Activated T-helper 1 cell treated with Interleukin-2 at 50 U/mL for 16 hours (primary cell): ENCODE results near the gene TIRAP.

Source experiments
- DNase-seq: peaks from one replicate; pipeline ENCODE4 v3.0.0-alpha.2; 2020; ENCODE audit warnings: low read depth

The TIRAP gene

GRCh38 chr11:126343051-126343450 is 60.2 kb downstream of the TIRAP start:
- DNase-seq, result no peak
